Esophagus muscularis mucosa (tissue), 4 donors: ENCODE results near the gene PTPRN2. TPM values are rescaled to one million over a fixed set of nuclear protein-coding genes. Genes with fewer than 3 reads are reported as not detected.

Experiments
- DNase-seq: peaks from one replicate; pipeline ENCODE4 v3.0.0-alpha.2; 2017; ENCODE audit errors: extremely low spot score
- H3K27ac ChIP-seq, 4 donors: fragments of 200-600 bp; sonication (generic); replicated peaks in 1 of 4; 1 replicate in 3 of 4; 2 replicates in 1 of 4; pipeline ENCODE4 v1.5.1; 2016 to 2019; ENCODE audit warnings: mild to moderate bottlenecking in 1 of 4
- H3K27me3 ChIP-seq, 4 donors: fragments of 200-600 bp; sonication (generic); one replicate each; pipeline versions ENCODE4 v1.5.1 to v1.6.0; 2016 to 2019
- H3K36me3 ChIP-seq, 4 donors: fragments of 200-600 bp; sonication (generic); one replicate each; pipeline ENCODE4 v1.5.1; 2016 to 2019
- H3K4me1 ChIP-seq, 4 donors: fragments of 200-600 bp; sonication (generic); one replicate each; pipeline ENCODE4 v1.5.1; 2016 to 2019
- H3K4me3 ChIP-seq, 4 donors: fragments of 200-600 bp; sonication (generic); 1 replicate in 2 of 4; 2 replicates in 2 of 4; pipeline ENCODE4 v1.5.1; 2016 to 2019; ENCODE audit warnings: mild to moderate bottlenecking in 4 of 4, moderate library complexity in 1 of 4
- H3K9me3 ChIP-seq, 4 donors: fragments of 200-600 bp; sonication (generic); 1 replicate in 3 of 4; 2 replicates in 1 of 4; pipeline ENCODE4 v1.5.1; 2016 to 2019
- CTCF ChIP-seq, 3 experiments: fragments of 200-600 bp in 2 of 3; fragments of 450-650 bp in 1 of 3; sonication (generic) in 2 of 3; IDR thresholded peaks; one replicate each; pipeline ENCODE4 v1.5.1; 2017 to 2019; ENCODE audit warnings: antibody characterized with exemption in 3 of 3, mild to moderate bottlenecking in 2 of 3, moderate library complexity in 1 of 3
- EP300 ChIP-seq: sonication (generic); formaldehyde crosslinking; IDR thresholded peaks from one replicate; pipeline ENCODE4 v1.6.1; 2017; ENCODE audit warnings: antibody characterized with exemption
- POLR2A ChIP-seq: fragments of 450-650 bp; IDR thresholded peaks from one replicate; pipeline ENCODE4 v1.6.1; 2017; ENCODE audit warnings: antibody characterized with exemption, moderate library complexity, mild to moderate bottlenecking, low read depth
- POLR2AphosphoS5 ChIP-seq, 2 donors: sonication (generic); formaldehyde crosslinking; IDR thresholded peaks; one replicate each; pipeline ENCODE4 v1.6.1; 2017; ENCODE audit warnings: antibody characterized with exemption in 2 of 2
- WGBS: methylation state at CpG from one replicate; pipeline ENCODE4 v1.1.5; 2018; 5-methylcytosine and 5-hydroxymethylcytosine counted together
- intact Hi-C: fragments of 100-400 bp; cut with DNase I; formaldehyde crosslinking; loops from one replicate; pipeline ENCODE4 v1.15.1; 2023
- total RNA-seq, 4 donors: library from RNA; depleted of rRNA; stranded (reverse); fragments of >200 nt; gene quantifications; one replicate each; pipeline versions ENCODE4 v1.1.0 to v1.2.1, GENCODE V29; 2016

Gene PTPRN2
- total RNA-seq, 4 donors from 2014 or later = 2.1 to 3.1 (median 3.1) TPM

- no peak overlapping the region for H3K4me3 ChIP-seq
- TF ChIP-seq POLR2A (no peak), EP300 (no peak), CTCF (IDR thresholded peaks at IDR 0.05) (no peak), POLR2AphosphoS5 (IDR thresholded peaks at IDR 0.05) (no peak)
- H3K27ac ChIP-seq = no peak overlapping the region
- WGBS = 82% methylated on average over 25 of the region's 29 CpGs
- H3K36me3 ChIP-seq = no peaks in the 10 kb centered on the region
- H3K9me3 ChIP-seq = no peaks in the 10 kb centered on the region
- peaks cover 0 to 63% (median 0%) of the 10 kb centered on the region in 4 donors for H3K27me3 ChIP-seq
- DNase-seq = no peak
- H3K4me1 ChIP-seq = peaks cover 0 to 8% (median 3%) of the 10 kb centered on the region in 4 donors
- intact Hi-C loops = no loop called here
Observed at GRCh38 chr7:158321936-158322615, 265.5 kb downstream of the PTPRN2 start.

- intact Hi-C loops = no loop called here
- H3K27me3 ChIP-seq = peaks cover 0 to 70% (median 0%) of the 10 kb centered on the region in 4 donors
- no peak for DNase-seq
- H3K27ac ChIP-seq = no peak overlapping the region
- H3K4me1 ChIP-seq = peaks cover 0 to 8% (median 3%) of the 10 kb centered on the region in 4 donors
- TF ChIP-seq POLR2A = no peak
- TF ChIP-seq EP300 = no peak
- TF ChIP-seq POLR2AphosphoS5 (IDR thresholded peaks at IDR 0.05) = no peak
- TF ChIP-seq CTCF (IDR thresholded peaks at IDR 0.05) = no peak
- no peaks in the 10 kb centered on the region for H3K9me3 ChIP-seq
- 88% methylated on average over 21 of the region's 28 CpGs for WGBS
- no peaks in the 10 kb centered on the region for H3K36me3 ChIP-seq
- no peak overlapping the region for H3K4me3 ChIP-seq
Observed at GRCh38 chr7:158321056-158321700, 266.4 kb downstream of the PTPRN2 start.

- intact Hi-C loops = no loop called here
- no peak for DNase-seq
- WGBS = 92% methylated on average over 26 of the region's 27 CpGs
- no peak for TF ChIP-seq POLR2A
- no peak for TF ChIP-seq POLR2AphosphoS5 (IDR thresholded peaks at IDR 0.05)
- no peak for TF ChIP-seq CTCF (IDR thresholded peaks at IDR 0.05)
- TF ChIP-seq EP300 = no peak
- Histone ChIP-seq H3K4me1 (peaks cover 0 to 8% (median 3%) of the 10 kb centered on the region in 4 donors), H3K27me3 (peaks cover 0 to 74% (median 0%) of the 10 kb centered on the region in 4 donors), H3K36me3 (no peaks in the 10 kb centered on the region), H3K9me3 (no peaks in the 10 kb centered on the region), H3K27ac (no peak overlapping the region), H3K4me3 (no peak overlapping the region)
Observed at GRCh38 chr7:158320328-158320727, 267.3 kb downstream of the PTPRN2 start.

- H3K9me3 ChIP-seq = no peaks in the 10 kb centered on the region
- DNase-seq = no peak
- intact Hi-C loops = no loop called here
- no peak overlapping the region for H3K27ac ChIP-seq
- no peak overlapping the region for H3K4me3 ChIP-seq
- no peaks in the 10 kb centered on the region for H3K36me3 ChIP-seq
- no peak for TF ChIP-seq POLR2AphosphoS5 (IDR thresholded peaks at IDR 0.05)
- TF ChIP-seq EP300 = no peak
- no peak for TF ChIP-seq POLR2A
- no peak for TF ChIP-seq CTCF (IDR thresholded peaks at IDR 0.05)
- H3K27me3 ChIP-seq = peaks cover 0 to 62% (median 0%) of the 10 kb centered on the region in 4 donors
- 70% methylated on average over 8 of the region's 22 CpGs for WGBS
- peaks cover 0 to 8% (median 3%) of the 10 kb centered on the region in 4 donors for H3K4me1 ChIP-seq
Observed at GRCh38 chr7:158318511-158318913, 269.1 kb downstream of the PTPRN2 start.
